RWPE2 (cell line): ENCODE measurements around the gene LEO1.

ENCODE experiments used
- ATAC-seq: fragments of 200-7000 bp; cut with Tn5 transposase; 3 replicates; pipeline ENCODE4 v1.9.1; 2021; ENCODE audit warnings: low read depth
- DNase-seq: peaks from one replicate; pipeline ENCODE4 v3.0.0-alpha.2; 2020; ENCODE audit warnings: low spot score
- H3K27ac ChIP-seq: fragments of 450-650 bp; 2 replicates; pipeline ENCODE4 v1.5.1; 2017; ENCODE audit warnings: mild to moderate bottlenecking; ENCODE audit not compliant: poor library complexity, severe bottlenecking
- H3K27me3 ChIP-seq: fragments of 250-450 bp; sonication (Bioruptor Pico); 2 replicates; pipeline ENCODE4 v1.5.1; 2021; ENCODE audit warnings: mild to moderate bottlenecking, moderate library complexity; ENCODE audit not compliant: insufficient read depth, poor library complexity, severe bottlenecking
- H3K36me3 ChIP-seq: fragments of 250-450 bp; sonication (Bioruptor Pico); 2 replicates; pipeline ENCODE4 v1.5.1; 2020; ENCODE audit warnings: low read depth, mild to moderate bottlenecking, moderate library complexity
- H3K4me1 ChIP-seq: fragments of 250-450 bp; sonication (Bioruptor Pico); 2 replicates; pipeline ENCODE4 v1.5.1; 2021; ENCODE audit warnings: mild to moderate bottlenecking, moderate library complexity; ENCODE audit not compliant: insufficient read depth, poor library complexity, severe bottlenecking
- H3K4me3 ChIP-seq: fragments of 250-450 bp; sonication (Bioruptor Pico); 2 replicates; pipeline ENCODE4 v1.5.1; 2021; ENCODE audit warnings: mild to moderate bottlenecking, moderate library complexity; ENCODE audit not compliant: severe bottlenecking
- H3K9me3 ChIP-seq: fragments of 250-450 bp; sonication (Bioruptor Pico); 2 replicates; pipeline ENCODE4 v1.5.1; 2021; ENCODE audit warnings: mild to moderate bottlenecking, moderate library complexity; ENCODE audit not compliant: severe bottlenecking
- CTCF ChIP-seq: fragments of 450-650 bp; IDR thresholded peaks from one replicate; pipeline ENCODE4 v1.5.1; 2017; ENCODE audit warnings: mild to moderate bottlenecking, moderate library complexity; ENCODE audit not compliant: poor library complexity, severe bottlenecking

The LEO1 gene

GRCh38 chr15:52012210-52012609 lies 40.6 kb upstream of the LEO1 start:
- TF ChIP-seq CTCF, result no peak
- H3K9me3 ChIP-seq, result no peaks in the 10 kb centered on the region
- ATAC-seq, result no peak

GRCh38 chr15:52011711-52012144 lies 40.1 kb upstream of the LEO1 start:
- ATAC-seq, result no peak
- H3K4me3 ChIP-seq, result no peak overlapping the region
- no peaks in the 10 kb centered on the region for H3K36me3 ChIP-seq
- H3K4me1 ChIP-seq, result peaks cover 58% of the 10 kb centered on the region
- no peak for TF ChIP-seq CTCF
- DNase-seq, result no peak
- H3K9me3 ChIP-seq, result no peaks in the 10 kb centered on the region
- H3K27ac ChIP-seq, result peak overlapping the region; percentile 73
- no peaks in the 10 kb centered on the region for H3K27me3 ChIP-seq

More at GRCh38 chr15:52012210-52012609, 40.6 kb upstream of the LEO1 start:
- H3K27ac ChIP-seq, result peak overlapping the region; percentile 73
- no peak overlapping the region for H3K4me3 ChIP-seq
- H3K36me3 ChIP-seq, result no peaks in the 10 kb centered on the region
- DNase-seq, result no peak
- H3K4me1 ChIP-seq, result peaks cover 54% of the 10 kb centered on the region
- no peaks in the 10 kb centered on the region for H3K27me3 ChIP-seq

- peak overlapping the region; percentile 73 for H3K27ac ChIP-seq
- no peaks in the 10 kb centered on the region for H3K27me3 ChIP-seq
- DNase-seq, result peak; percentile 92
- no peak for TF ChIP-seq CTCF
- H3K4me1 ChIP-seq, result peaks cover 67% of the 10 kb centered on the region
- H3K36me3 ChIP-seq, result no peaks in the 10 kb centered on the region
- no peaks in the 10 kb centered on the region for H3K9me3 ChIP-seq
- ATAC-seq, result peak; percentile 68
- H3K4me3 ChIP-seq, result no peak overlapping the region
Observed at GRCh38 chr15:52010633-52011595, 39.3 kb upstream of the LEO1 start.

GRCh38 chr15:52008698-52009434 lies 37.3 kb upstream of the LEO1 start:
- H3K27me3 ChIP-seq, result no peaks in the 10 kb centered on the region
- peak overlapping the region; percentile 73 for H3K27ac ChIP-seq
- no peak overlapping the region for H3K4me3 ChIP-seq
- ATAC-seq (no peak), DNase-seq (no peak)
- no peaks in the 10 kb centered on the region for H3K9me3 ChIP-seq
- no peak for TF ChIP-seq CTCF
- H3K4me1 ChIP-seq, result peaks cover 82% of the 10 kb centered on the region
- H3K36me3 ChIP-seq, result no peaks in the 10 kb centered on the region
